DMS 273 (cell line): ENCODE measurements around the gene ADGRF5.
"Not testable (repeated sequence)": the region's sequence is repeated elsewhere in the genome, so short reads cannot be mapped to it uniquely, and the experiment has no call there.

Experiments used
- DNase-seq: peaks from one replicate; lab custom pipeline; 2025; ENCODE audit not compliant: unreplicated experiment; lab: John Stamatoyannopoulos, UW

The ADGRF5 gene

DNA sequence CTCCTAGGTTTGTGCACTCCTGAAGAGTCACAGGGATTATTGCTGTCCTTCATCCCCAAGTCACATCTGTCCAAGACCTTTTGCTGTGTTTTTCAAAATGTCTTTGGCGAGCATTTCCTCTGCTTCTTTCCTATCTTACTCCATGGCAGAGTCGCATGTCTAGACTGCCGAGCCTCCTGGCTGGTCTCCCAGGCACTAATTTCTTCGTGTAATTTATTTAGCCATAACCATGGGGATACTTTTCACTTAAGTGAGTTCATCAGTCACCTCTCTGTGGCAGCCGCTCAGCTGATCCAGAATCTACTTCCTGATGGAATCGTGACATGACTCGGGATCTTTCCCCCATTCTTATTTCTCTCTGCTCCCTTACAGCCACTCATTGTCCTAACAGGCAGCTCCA is 25.8 kb downstream of the ADGRF5 start:
- no peak for DNase-seq

DNA sequence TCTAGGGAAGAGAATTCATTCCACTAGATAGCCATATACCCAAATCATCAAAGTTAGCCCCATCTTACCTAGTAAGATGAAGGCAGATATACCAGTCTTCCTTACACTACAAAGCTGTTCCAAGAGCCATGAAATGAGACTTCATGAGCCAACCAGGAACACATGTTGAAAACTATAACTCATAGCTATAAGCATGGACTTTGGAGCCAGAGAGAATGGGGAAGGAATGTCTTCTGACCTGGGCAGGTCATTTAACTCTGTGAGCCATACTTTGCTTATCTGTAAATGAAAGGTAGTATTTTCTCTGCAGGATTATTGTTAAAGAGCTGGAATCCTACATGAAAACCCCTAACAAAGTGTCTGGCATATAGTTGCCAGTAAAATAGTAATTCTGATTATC is 27.3 kb downstream of the ADGRF5 start:
- DNase-seq, result no peak

DNA sequence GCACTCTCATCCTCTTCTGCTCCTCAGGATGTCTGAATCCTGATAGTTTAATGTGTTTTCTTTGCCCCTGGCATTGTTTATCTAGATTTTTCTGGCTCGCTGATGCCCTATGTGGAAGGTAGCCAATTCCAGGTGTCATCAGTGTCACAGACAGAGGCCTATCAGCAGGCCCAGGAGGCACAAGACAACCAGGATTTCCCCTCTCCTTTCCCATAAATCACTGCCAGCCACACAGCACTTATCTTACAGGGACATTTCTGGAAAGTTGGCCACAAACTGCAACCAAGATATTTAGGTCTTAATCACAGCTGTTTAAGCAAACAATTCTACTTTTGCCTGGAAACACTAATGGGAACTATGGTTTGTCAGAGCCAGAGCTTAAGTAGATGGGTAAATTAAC is 28.1 kb downstream of the ADGRF5 start:
- no peak for DNase-seq

DNA sequence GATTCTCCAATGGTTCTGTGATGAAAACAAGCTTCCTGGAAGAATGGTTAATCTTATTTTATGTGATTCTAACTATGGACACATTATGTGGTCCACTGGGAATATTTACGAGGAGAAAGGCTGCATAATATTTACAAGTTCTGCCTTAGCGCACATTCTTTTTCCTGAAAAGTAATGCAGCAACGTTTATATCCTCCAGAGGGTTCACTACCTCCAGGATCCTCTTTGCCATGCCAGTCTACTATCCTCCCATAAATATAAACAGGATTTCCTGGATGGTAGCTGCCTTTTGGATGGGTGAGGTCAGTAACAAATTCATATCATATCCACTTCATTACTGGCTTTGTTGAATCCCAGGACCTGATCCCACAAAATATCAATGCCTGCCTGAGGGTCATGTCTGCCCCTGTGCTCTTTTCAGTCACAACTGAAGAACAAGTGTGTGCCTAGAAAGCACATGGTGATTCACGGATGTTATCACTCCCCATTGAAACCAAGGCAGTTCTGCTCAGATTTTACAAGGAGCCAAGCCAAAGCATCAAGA is 30.4 kb downstream of the ADGRF5 start:
- DNase-seq, result no peak

DNA sequence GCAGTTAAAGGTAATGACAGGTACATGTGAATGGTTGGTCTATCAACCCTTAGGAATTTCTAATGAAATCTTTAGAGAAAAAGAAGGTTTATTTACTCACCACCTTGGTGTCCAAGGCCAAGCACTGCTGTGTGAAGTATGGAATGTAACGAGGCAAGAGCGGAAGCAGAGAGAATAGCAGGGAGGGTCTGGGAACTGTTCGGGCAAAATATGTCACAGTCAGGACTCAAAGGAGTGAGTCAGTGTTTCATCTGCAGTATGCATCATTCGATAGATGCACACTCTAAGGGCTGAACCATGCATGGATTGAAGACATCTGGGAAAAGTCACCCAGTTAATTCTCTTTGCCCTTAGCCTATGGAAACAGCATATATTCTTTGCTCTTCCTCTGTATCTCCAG is 33.2 kb downstream of the ADGRF5 start:
- DNase-seq, result no peak

DNA sequence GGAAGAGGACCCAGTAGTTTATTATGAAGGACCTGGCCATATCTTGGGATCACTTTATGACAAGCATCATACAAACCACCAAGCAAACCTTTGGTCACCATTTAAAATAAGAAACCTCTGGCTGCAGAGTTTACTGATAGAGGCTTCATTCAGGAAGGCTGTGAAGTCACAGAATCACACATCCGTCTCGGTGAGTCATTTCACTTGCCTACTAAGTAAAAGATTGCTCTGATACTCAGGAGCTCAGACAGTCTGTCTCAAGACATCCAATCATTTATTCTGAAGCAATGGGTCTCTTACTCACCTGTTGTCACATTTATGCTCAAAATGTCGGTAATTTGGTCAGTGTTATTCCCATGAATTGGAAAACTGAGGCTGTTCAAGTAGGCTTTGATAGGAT is 33.7 kb downstream of the ADGRF5 start:
- DNase-seq, result no peak

DNA sequence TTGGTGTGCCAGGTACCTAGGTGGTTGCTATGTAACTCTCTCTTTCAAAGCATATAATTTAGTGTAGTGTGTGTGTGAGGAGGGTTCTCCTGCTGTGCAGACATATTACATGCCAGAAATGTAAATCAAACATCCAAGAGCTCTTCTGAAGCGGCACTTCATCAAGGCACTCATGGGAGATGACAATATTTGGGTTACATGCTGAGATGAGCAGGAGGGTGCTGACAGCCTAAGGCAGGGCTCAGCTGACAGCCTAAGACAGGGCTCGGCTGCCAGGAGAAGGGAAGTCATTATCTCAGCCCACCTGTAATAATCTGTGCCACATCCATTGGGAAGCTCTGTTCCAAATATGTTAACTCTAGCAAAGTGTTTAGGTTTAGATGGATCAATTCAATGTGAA is 39.1 kb downstream of the ADGRF5 start:
- DNase-seq, result no peak

DNA sequence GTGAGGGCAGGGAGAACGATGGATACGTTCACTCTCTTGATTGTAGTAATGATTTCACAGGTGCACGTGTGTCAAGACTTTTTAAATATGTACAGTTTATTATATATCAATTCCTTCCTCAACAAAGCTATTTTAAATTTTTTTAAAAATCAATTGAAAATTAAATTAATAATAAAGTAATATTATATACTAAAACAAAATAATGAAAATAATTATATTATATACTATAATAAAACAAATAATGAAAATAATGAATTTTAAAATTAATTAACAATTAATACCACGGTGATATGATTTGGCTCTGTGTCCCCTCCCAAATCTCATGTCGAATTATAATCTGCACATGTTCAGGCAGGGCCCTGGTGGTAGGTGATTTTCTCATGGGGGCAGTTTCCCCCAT is 42.7 kb downstream of the ADGRF5 start:
- no peak for DNase-seq

DNA sequence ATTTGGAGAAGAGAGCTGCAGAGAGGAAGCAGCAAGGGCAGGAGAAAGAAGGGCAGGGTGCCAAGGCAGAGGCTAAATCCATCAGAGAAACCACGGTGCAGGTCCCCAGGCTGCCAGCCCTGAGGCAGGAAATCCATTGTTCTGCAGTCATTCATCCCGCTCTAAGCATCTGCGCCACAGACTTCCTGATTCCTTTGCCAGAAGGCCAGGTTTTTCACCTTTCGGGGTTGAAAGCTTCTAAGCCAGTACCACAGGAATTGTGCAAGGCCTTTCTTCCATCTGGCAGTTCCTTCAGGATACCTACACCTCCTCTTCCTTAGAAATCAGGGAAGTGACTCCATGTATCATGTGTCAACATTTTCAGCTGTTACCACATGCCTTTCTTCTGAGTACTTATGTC is 45.6 kb downstream of the ADGRF5 start:
- peak; percentile 21 for DNase-seq

DNA sequence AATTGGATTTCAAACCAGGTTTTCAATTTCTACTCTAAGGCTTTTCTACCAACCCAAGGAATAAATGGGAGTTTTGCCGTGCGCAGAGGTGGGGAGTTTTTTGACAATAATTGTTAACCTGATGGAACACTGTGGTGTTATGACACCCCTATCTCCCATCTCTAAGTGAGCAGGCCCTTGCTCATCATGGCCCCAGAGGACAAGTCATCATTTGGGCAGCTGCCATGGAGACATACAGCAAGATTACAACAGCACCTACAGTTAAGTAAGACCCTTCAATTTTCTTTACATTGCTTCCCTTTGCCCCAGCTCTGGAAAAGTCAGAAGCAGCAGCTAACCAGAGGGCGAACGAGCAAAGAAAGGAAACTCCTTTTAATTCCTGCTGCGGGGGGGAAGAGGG is 54.3 kb downstream of the ADGRF5 start:
- no peak for DNase-seq

DNA sequence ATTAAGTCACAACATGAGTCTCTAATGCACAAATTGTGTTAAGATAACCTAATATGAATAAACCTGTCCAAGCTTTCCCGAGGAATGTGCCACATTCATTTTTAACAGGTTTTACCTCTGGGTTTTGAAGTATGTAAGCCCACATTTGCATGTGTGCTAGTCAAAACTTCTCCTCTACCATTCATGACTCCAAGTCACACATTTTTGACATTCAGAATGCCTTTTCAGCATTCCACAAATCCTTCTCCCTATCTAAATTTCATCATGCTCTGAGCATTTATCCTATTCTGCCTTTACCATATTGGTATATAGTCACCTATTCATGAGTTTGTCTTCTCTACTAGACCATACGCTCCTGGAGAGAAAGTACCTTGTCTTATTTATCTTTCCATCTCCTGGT is 56.5 kb downstream of the ADGRF5 start:
- DNase-seq, result no peak

DNA sequence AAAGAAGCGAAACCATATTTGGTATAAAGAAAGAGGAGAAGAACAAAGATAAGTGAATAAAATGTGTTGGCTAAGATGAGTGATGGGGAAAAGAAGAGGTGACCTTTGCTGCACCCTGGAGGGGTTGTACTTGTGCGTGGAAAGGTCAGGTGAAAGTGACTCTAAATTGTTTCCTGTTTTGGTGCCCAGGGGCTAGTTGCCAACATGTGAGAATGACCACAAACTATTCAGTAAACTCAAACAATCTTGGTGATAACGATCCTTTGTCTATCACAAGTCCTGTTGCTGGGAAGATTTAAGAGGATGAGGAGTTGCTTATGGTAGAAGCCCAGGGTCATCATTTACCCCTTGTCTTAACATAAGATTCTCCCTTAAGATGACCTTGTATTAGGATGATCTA is 57.9 kb downstream of the ADGRF5 start:
- no peak for DNase-seq

DNA sequence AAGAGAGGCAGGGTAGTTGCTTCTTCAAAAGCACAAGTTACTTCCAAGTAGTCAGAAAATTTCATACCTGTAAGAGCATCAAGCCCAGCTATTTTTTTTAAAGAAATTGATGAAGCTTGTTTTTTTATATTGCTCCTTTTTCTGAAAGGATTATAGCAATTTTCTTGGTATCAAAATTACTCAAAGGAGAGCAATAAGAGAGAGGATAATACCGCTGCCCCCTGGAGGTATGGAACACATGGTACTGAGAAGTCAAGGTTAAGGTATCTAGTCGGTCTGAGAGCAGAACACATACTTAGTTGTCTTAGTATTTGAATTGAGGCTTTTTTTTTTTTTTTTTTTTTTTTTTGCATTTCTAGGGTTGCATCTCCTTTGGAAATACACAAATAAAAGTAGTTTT is 59.4 kb downstream of the ADGRF5 start:
- DNase-seq, result no peak

DNA sequence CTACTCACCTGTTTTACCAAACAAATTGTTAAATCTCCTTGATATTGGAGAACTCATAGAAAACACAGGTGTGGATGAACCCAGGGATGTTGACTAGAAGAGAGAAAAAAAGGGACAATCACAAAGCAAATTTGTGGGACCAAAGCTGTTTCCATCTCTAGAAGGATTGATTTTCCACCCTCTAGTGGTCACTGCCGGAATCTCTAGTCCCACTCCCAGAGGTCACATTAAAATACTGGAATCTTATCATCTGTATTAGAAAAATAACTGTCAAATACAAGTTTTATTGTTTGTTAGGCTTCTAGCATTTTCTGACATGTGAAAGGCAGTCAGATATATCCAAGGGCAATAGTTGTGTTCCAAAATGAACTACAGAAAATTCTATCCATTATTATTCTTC is 65.8 kb downstream of the ADGRF5 start:
- DNase-seq, result peak; percentile 61

DNA sequence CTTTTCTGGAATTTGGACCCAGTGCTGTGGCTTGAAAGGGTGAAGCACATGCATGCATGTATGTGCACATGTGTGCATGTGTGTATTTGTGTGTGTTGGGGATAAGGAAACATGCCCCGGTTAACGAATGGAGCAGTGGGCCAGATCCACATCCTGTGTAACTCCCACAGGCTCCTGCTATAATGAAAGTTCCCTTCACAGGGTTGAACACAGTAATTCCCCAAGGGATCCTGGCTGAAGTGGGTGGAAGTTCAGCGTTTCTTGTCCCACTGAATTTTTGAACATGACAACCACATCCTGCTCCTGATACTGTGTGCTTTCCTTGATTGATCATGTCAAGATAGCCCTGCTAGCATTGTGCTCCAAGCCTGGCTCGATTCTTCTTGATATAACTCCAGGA is 70.2 kb downstream of the ADGRF5 start:
- not testable (repeated sequence) for DNase-seq

DNA sequence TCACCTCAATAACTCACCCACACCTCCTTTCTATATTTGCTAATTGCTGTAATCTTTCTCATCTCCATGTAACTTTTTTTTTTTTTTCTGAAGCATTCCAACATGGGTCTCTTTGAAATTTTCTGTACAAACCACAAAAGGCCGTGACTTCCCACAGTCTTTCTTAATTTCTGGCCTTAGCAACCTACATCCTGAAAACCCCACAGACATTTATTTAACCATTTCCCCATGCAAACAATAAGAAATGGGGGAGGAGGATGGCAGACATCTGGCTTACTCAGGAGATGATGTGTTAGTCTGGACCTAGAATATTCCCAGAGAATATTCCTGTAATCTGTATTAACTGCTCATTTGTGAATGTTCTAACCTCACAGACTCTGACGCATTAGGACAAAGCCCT is 70.9 kb downstream of the ADGRF5 start:
- DNase-seq, result no peak

DNA sequence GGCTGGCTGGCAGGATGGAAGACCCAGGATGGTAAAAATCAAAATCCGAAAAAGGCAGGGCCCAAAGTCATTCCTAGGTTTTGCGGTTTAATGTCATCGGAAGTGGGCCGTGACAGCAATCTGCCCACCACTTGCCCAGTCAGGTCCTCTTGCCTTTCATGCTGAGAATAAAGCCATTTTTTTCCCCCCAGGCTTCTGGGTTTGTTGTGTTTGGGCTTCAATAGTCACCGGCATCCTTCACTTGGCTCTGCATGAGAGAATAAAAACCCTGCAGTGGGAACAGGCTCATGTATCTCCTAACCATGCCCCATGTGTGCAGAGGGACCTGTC is 72.4 kb downstream of the ADGRF5 start:
- no peak for DNase-seq

DNA sequence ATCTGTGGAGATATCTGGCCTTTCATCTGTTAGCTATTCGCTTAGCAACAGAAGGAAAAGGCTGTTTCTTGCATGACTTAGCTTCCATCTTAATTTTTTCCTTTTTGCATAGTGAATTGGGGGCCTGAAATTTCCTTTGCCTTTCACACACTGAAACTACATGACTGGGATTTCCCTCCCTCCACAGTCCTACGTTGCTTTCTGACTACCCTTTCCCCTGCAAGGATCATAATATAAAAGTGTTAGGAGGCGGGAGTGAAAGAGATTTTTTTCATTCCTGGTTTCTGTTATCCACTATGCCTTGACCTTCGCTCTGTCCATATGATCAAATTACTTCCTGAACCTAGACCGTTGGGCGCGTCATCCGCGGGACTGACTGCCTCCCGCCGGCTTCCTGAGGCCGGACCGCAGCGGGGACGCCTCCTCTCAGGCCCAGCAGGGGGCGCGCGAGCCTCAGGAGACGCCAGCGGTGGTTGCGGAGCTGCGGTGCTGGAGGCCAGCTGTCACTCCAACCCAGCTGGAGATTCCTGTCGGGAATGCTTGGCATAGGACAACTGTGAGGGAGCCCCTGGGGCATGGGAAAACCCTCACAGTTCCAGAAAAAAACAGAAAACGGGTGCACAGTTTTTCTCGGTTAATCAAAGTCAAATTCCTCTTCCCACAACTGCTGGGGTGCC is 72.9 kb downstream of the ADGRF5 start:
- peak; percentile 91 for DNase-seq

DNA sequence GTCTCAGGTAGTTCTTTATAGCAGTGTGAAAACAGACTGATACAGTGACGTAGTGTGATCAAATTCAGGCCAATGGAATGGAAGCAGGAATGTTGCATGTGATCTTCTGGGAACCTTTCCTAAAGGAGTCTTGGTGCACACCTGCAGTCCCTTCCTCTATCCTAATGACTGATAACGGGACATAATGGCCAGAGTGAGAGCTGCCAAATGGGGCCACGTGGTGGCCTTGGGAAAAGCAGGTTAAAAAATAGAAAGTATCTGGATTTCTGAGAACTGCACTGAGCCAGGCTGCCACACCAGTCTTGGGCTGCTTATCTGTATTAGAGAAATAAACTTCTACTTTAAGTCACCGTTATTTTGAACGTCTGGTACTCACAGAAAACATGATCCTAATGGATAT is 76.6 kb downstream of the ADGRF5 start:
- DNase-seq, result no peak

DNA sequence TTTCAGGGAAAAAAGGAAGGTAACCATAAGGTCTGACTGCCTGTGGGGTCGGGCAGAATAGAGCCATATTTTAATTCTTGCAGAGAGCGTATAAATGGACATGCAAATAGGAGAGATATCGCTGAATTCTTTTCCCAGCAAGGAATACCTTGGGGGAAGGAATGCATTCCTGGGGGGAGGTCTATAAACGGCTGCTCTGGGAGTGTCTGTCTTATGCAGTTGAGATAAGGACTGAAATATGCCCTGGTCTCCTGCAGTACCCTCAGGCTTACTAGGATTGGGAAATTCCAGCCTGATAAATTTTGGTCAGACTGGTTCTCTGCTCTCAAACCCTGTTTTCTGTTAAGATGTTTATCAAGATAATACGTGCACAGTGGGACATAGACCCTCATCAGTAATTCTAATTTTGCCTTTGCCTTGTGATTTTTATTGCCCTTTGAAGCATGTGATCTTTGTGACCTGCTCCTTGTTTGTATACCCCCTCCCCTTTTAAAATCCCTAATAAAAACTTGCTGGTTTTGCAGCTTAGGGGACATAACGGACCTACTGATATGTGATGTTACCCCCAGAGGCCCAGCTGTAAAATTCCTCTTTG is 79.4 kb downstream of the ADGRF5 start:
- DNase-seq, result not testable (repeated sequence)

DNA sequence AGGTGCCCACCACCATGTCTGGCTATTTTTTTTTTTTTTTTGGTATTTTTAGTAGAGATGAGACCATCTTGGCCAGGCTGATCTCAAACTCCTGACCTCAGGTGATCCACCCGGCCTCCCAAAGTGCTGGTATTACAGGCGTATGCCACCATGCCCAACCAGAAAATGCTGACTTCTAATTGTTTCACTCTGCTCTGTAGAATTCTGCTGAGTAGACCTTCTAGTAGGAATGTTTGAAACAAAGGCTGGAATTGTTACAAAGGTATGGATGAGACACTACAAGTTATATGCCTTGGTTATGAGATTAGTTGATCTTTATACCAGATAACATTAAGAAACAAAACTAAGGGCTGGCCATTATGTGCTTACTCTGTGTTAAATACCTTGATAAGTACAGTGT is 83.7 kb downstream of the ADGRF5 start:
- DNase-seq, result no peak

DNA sequence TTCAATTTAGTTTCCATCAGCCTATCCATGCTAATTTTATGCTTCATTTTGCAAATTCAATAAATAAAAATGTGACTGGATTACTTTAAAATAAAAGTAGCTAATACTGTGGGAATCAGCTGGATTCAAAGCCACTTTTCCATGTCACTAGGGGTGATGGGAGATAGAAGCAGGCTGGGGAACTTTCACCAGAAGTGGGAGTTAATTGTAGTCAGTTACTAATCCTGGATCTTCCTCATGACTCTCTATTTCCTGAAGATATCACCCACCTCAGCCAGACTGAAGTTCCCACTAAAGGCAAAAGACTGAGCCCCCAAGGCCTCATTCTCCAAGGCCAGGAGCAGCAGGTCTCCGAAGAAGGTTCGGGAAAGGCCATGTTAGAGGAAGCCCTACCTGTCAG is 86.7 kb downstream of the ADGRF5 start:
- DNase-seq, result not testable (repeated sequence)
